GM18526 (cell line): Measurements from ENCODE around the gene NRG3.

Experiments used
- POLR2A ChIP-seq: IDR thresholded peaks from 3 replicates; pipeline ENCODE4 v1.6.1; 2011; ENCODE audit not compliant: insufficient read length; ENCODE audit errors: extremely low read depth

NRG3 gene

DNA sequence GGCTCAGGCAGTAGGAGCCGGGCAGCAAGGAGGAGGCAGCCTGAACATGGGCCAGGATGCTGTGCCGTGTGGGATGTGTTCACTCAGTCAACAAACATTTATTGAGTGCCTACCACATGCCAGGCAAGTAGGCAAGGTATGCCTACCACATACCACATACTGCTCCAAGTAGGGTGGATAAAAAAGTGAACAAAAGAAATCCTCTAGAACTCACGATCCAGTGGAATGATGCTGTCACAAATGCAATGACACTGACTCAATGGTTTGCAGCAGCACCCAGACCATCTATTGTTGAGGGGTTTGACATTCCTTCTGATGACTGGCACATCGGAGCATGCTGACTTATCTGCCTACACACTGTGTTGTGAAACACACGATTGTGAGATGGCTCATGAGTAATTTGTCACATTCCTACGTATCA, 413.5 kb downstream of the NRG3 start:
- no peak for TF ChIP-seq POLR2A

DNA sequence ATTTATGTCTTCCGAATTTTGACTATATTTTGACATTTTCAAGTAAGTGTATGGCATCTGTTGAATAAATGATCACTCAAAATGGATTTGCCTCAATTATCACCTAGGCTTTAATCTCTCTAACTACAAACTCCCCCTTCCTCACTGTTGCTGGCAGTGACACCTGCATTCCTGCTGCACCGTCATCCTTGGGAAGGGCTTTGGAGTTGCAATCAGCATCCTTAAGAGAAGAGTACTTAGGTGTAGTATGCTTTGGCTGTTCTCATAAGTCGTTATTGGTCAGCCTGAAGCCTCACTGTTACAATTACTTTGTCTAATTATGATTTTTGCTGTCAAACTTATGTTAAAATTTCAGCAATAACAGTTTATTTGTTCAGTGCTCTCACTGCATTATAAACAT, 415.0 kb downstream of the NRG3 start:
- TF ChIP-seq POLR2A = no peak

DNA sequence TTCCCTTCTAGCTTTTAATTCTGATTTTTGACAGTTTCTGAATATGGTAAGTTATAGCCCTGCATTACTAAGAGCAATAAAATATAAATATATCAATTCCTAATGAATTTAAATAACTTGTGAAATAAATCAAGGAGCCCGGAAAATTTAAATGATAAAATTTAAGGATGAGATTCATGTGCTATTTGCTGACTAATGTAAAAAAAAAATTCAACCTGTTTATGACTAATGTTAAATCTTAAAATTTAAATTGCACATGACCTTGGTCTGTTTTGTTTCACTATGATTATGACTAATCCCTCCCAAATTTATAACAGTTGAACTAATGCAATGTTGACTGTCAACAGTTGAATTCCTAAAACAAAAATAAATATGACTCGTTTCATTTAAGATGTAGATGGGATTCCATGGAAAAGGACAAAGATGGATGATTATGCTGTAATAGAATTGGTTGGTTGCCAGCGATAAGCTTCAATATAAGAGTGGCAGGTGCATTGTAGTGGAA, 419.9 kb downstream of the NRG3 start:
- no peak for TF ChIP-seq POLR2A

DNA sequence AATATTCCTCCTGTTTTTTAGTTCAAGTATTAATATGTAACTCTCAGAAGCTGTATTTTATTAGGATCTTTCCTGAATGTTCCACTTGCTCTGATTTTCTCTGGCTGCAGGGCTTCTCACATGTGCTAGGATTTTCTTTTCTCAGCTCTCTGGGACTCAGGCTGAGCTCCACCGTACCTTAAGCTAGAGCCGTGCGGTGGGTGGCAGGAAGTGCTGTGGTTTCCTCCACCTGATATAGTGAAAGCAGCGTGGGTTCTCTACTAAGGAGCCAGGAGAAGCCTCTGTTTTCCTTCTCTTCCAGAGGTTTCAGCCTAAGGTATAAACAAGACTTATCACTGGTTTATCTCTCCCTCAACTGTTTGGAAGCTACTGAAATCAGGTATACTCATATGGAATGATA, 433.6 kb downstream of the NRG3 start:
- no peak for TF ChIP-seq POLR2A

DNA sequence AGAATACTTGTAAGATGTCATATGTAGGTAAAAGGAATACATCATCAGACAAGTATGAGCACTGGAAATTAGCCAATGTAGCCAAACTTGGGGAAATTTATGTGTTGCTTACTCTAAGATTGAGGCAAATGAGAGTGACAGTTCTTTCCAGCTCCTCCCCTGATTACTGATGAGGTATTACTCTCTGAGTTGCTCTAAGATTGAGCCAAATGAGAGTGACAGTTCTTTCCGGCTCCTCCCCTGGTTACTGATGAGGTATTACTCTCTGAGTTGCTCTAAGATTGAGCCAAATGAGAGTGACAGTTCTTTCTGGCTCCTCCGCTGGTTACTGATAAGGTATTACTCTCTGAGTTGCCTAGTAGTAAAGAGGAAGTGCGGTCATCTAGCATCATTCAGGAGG, 435.8 kb downstream of the NRG3 start:
- TF ChIP-seq POLR2A = no peak

DNA sequence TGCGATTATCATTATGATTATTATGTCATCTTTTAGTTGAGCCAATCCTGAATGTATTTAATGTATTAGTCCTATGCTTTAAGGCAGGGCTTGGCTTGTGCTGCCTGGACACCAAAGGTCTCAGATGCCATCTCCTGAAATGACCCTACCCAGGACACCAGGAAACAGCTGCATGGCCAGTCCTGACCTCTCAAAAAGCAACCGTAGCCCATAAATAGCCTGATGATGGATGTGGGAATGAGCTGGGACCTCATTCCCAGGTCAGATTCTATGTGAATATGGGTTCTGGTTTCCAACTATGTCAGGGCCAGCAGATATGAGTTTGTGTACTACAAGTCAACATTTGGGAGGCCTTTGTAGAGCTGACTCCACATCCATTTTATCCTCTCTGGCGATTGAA, 438.4 kb downstream of the NRG3 start:
- TF ChIP-seq POLR2A = no peak

DNA sequence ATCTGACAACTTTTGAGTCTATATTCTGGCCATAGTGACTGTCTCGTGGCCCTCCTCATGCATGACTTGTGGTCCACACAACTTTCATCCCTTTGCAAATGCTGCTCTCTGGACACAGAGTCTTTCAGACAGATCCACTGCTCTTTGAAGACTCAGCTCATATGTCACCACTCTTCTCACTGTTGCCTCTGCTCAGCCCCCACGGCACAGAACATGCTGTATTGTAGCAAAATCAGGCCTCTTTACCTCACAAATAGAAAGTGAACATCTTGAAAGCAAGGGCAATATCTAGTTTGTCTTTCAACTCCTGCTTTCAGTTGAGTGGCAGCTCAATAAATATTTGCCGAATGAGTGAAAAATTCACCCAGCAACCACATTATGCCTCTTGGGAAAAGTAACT, 443.5 kb downstream of the NRG3 start:
- TF ChIP-seq POLR2A = no peak

DNA sequence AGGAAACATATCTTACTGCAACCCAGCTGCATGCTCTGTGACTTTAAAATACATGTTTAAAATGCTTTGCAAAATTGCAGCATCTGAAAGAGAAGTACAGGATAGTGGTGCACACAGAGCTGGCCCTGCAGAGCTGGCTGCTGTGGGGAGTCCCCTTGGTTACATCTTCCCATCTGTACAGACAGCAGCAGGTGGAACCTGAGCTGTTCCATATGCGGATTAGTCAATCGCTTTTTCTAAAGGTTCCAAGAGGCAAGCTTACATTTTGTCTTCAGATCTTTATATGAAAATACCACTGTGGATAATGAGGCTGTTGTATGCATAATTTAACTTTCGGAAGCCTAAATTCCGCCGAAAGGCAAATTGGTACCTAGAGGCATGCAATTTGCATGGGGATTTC, 444.1 kb downstream of the NRG3 start:
- TF ChIP-seq POLR2A = no peak

DNA sequence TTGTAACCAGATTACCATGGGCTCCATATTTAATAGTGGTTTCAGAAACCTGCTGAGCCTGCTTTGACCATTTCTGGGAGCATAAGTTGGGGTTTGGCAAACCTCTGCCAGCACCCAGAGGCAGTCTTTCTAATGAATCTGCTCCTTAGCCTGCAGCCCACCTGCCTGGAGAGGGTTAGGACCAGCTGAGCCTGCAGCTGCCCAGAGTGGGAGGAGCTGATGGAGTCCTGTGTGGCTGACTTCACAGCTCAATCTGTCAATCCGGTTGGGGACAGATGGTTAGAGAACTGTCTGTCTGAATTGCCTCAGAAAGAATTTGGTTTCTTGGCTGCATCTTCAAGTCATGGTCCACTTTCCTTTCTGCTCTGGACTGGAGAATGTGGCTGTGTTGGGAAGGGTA, 444.6 kb downstream of the NRG3 start:
- TF ChIP-seq POLR2A = no peak

DNA sequence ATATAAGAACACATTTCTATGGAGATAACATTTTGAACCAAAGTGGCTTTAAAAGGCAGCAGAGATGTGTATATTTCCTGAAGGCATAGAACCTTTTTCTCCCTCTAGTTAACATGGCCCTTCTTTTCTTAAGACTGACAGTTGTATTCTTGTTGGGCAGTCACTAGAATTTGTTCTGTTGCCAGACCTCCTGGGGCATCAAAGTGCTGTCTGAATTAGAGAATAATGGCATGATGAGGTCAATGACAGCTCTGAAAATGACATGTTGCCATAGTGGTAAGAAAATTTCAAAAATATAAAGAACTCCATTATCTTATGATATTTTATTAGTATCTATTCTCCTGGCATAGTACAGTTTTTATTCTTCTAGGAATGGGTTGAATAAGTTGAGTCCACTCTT, 446.7 kb downstream of the NRG3 start:
- TF ChIP-seq POLR2A = no peak

DNA sequence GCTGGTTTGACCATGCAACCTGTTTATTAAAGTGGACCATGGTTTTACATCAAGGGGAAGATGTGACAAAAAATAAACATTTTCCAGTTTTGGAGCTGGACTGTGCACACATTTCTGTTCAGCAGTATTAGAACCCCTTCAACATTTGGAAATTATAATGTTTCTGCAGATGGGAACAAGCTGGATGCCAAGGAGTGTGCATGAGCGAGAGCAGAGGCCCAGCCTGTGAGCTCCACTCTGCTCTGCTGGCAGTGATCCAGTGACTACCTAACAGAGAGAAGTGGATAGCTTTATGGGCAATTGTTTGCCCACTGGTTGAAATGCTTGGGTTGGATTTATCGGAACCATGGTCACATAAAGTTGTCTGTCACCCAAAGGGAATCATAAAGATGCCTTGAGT, 456.7 kb downstream of the NRG3 start:
- TF ChIP-seq POLR2A = no peak

DNA sequence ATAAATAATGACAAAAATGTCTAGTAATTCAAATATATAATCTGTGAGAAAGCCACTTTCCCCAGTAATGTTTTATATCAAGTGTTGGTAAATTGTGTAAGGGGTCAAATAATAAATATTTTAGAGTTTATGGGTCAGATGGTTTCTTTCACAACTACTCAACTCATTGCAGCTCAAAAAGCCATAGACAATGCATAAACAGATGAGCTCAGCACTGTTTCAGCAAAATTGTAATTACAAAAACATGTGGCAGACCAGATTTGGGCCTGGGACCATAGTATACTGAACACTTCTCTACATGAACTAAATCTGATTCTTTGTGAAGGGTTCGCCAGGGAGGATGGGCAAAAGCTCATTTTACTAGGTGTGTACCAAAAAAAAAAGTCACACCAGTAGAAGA, 460.8 kb downstream of the NRG3 start:
- TF ChIP-seq POLR2A = no peak

DNA sequence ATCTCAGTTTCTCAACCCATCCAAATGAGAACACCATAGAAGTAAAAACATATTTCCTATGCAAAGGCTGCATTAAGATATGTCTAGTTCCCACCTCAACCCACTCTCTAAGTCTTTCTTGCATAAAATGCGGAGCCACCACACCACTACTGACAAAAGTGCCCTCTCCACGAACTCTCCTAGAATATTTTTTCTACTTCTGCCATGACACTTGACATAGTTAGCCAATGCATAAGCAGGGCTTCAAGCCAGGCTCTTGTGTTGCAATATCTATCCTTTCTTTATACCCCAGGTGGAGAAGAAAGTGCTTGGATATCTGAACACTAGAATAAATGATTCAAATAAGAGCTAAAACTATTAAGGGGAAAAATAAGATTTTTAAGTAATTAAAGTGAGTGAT, 465.2 kb downstream of the NRG3 start:
- no peak for TF ChIP-seq POLR2A

DNA sequence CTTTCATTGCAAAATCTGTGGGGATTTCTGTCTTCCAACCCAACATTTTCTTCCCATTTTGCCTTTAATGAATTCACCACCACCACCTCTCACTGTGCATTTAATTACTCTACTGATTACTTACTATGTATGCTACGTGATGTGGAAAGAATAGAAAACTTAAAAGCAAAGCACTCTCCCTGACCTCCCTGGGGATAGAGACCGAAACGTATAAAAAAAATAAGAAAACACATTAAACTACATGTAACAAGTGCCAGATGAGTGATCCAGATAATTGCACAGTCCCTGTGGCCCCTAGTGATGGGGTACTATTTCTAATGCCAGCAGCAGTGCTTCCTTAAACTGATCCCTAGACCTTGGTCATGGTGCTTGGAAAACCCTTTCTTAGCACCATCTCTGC, 478.4 kb downstream of the NRG3 start:
- TF ChIP-seq POLR2A = no peak

DNA sequence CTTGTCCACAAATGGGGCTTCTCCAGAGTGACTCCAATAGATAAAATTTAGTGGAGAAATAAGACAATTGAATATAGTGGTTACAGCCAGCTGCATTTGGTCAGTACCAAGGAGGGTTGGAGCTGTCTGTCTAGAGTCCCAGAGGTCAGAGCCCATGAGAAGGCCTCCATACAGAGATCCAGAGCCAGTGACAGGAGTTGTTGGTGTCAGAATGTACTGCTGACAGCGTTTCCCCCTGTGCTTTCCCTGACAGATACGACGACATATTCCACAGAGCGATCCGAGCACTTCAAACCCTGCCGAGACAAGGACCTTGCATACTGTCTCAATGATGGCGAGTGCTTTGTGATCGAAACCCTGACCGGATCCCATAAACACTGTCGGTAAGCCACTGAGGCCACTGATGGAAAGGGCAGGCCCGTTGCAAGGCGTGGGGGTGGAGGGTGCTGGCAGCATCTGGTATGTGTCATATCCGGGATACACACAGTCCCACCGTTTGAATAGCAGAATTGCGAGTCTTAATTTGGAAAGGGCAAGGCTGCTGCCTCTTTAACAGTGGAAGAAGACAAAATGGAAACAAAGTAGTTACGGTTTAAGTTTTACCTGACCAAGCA, 483.6 kb downstream of the NRG3 start:
- TF ChIP-seq POLR2A = no peak

DNA sequence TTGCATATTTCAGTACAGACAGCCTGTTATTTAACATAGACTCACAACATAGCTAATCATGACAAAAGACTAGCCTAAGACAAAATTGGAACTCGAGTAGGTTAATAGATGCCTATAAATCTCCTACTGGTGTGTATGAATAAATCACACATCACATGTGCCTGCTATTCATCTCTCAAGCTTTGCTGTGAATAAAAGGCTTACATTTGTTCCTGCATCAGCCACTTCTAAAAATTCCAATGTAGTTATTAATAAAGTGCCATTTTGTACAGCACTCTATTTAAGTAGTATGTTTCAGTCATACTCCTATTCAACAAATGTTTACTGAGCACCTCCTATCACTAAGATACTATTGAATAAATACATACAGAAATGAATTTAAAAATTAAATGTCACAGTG, 486.3 kb downstream of the NRG3 start:
- no peak for TF ChIP-seq POLR2A

DNA sequence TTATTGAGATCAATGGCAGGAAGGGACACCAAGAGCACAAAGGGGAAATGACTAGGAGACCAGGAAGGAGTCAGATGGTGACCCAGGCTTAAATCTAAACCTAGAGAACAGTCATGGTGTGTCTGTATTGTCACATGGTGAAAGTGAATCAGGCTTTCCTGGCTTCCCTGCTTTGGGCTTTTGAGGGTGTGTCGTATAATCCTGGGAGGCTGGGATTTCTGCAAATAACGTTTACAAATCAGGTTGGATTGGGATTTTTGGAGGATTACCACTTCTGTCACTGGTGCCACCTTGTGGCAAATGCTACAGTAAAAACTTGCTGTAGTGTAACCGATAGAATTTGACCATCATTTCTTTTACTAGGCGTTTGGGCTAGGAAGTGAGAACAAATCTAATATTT, 502.6 kb downstream of the NRG3 start:
- no peak for TF ChIP-seq POLR2A
